HG02870 (cell line): ENCODE measurements around the gene SH3TC2.
A peak's percentile ranks its signal among the peaks of the same experiment; 100 is the strongest.

Experiments
- ATAC-seq: cut with Tn5 transposase; IDR thresholded peaks from one replicate; pipeline ENCODE4 v1.9.1; 2021; ENCODE audit warnings: mild to moderate bottlenecking, moderate library complexity; ENCODE audit not compliant: unreplicated experiment

The SH3TC2 gene

GRCh38 chr5:149061341-149061740, 1.5 kb downstream of the SH3TC2 start:
- no peak for ATAC-seq

- no peak for ATAC-seq
These were observed 2.5 kb downstream of the SH3TC2 start for GRCh38 chr5:149060325-149060724.

GRCh38 chr5:149056616-149057165, 6.2 kb downstream of the SH3TC2 start:
- ATAC-seq: no peak

- no peak for ATAC-seq
These were observed 8.4 kb downstream of the SH3TC2 start for GRCh38 chr5:149054416-149054815.

- no peak for ATAC-seq
These were observed 9.7 kb downstream of the SH3TC2 start for GRCh38 chr5:149053072-149053695.

- no peak for ATAC-seq
These were observed 13.5 kb downstream of the SH3TC2 start for GRCh38 chr5:149049371-149049781.

- no peak for ATAC-seq
These were observed 14.1 kb downstream of the SH3TC2 start for GRCh38 chr5:149048811-149049210.

GRCh38 chr5:149047462-149047861, 15.4 kb downstream of the SH3TC2 start:
- ATAC-seq: no peak

GRCh38 chr5:149046196-149046829, 16.5 kb downstream of the SH3TC2 start:
- no peak for ATAC-seq

GRCh38 chr5:149045089-149045460, 17.8 kb downstream of the SH3TC2 start:
- ATAC-seq: no peak

- no peak for ATAC-seq
These were observed 18.3 kb downstream of the SH3TC2 start for GRCh38 chr5:149044453-149045088.

- no peak for ATAC-seq
These were observed 19.2 kb downstream of the SH3TC2 start for GRCh38 chr5:149043641-149044040.

- ATAC-seq: no peak
These were observed 20.0 kb downstream of the SH3TC2 start for GRCh38 chr5:149042865-149043264.

- no peak for ATAC-seq
These were observed 21.6 kb downstream of the SH3TC2 start for GRCh38 chr5:149041242-149041641.

- ATAC-seq: no peak
These were observed 22.4 kb downstream of the SH3TC2 start for GRCh38 chr5:149040421-149040820.

GRCh38 chr5:149039506-149039905, 23.4 kb downstream of the SH3TC2 start:
- no peak for ATAC-seq

GRCh38 chr5:149038336-149039080, 24.4 kb downstream of the SH3TC2 start:
- ATAC-seq: no peak

- no peak for ATAC-seq
These were observed 25.0 kb downstream of the SH3TC2 start for GRCh38 chr5:149037817-149038216.

- ATAC-seq: no peak
These were observed 25.9 kb downstream of the SH3TC2 start for GRCh38 chr5:149036970-149037369.

GRCh38 chr5:149036168-149036567, 26.7 kb downstream of the SH3TC2 start:
- no peak for ATAC-seq

GRCh38 chr5:149035372-149035790, 27.5 kb downstream of the SH3TC2 start:
- ATAC-seq: peak; percentile 91
